Transverse colon (tissue), 4 donors: Measurements from ENCODE around the gene UEVLD. TPM values are rescaled to one million over a fixed set of nuclear protein-coding genes. Genes with fewer than 3 reads are reported as not detected.

ENCODE experiments used
- DNase-seq: peaks from one replicate; pipeline ENCODE4 v3.0.0-alpha.2; 2019
- H3K27ac ChIP-seq, 4 donors: fragments of 200-600 bp; sonication (generic); 2 replicates each; pipeline ENCODE4 v1.5.1; 2016 to 2018; ENCODE audit warnings: inconsistent platforms in 4 of 4
- H3K27me3 ChIP-seq: fragments of 200-600 bp; sonication (generic); 2 replicates; pipeline ENCODE4 v1.5.1; 2017; ENCODE audit warnings: inconsistent platforms
- H3K36me3 ChIP-seq, 4 donors: fragments of 200-600 bp; sonication (generic); 2 replicates each; pipeline ENCODE4 v1.5.1; 2017 to 2019; ENCODE audit warnings: inconsistent platforms in 4 of 4
- H3K4me1 ChIP-seq, 4 donors: fragments of 200-600 bp; sonication (generic); 2 replicates each; pipeline ENCODE4 v1.5.1; 2017 to 2020; ENCODE audit warnings: inconsistent platforms in 4 of 4
- H3K4me3 ChIP-seq, 4 donors: fragments of 200-600 bp; sonication (generic); 1 replicate in 1 of 4; 2 replicates in 3 of 4; pipeline versions ENCODE4 v1.5.1 to v1.6.1; 2017 to 2019; ENCODE audit warnings: inconsistent platforms in 4 of 4
- H3K9me3 ChIP-seq, 2 donors: fragments of 200-600 bp; sonication (generic); 2 replicates each; pipeline ENCODE4 v1.5.1; 2017 to 2019; ENCODE audit warnings: inconsistent platforms in 2 of 2
- CTCF ChIP-seq, 5 experiments: fragments of 200-600 bp in 3 of 5; fragments of 450-650 bp in 2 of 5; sonication (generic) in 3 of 5; IDR thresholded peaks; 1 replicate in 2 of 5; 2 replicates in 3 of 5; pipeline ENCODE4 v1.5.1; 2016 to 2017; ENCODE audit warnings: antibody characterized with exemption in 5 of 5, inconsistent platforms in 3 of 5, mild to moderate bottlenecking in 2 of 5, moderate library complexity in 1 of 5
- EP300 ChIP-seq: sonication (generic); formaldehyde crosslinking; IDR thresholded peaks from one replicate; pipeline ENCODE4 v1.6.1; 2017; ENCODE audit warnings: antibody characterized with exemption, low read depth
- POLR2A ChIP-seq: fragments of 450-650 bp; IDR thresholded peaks from one replicate; pipeline ENCODE4 v1.6.1; 2016; ENCODE audit warnings: antibody characterized with exemption, mild to moderate bottlenecking, moderate library complexity
- POLR2AphosphoS5 ChIP-seq, 3 donors: sonication (generic); formaldehyde crosslinking; IDR thresholded peaks; one replicate each; pipeline ENCODE4 v1.6.1; 2016; ENCODE audit warnings: antibody characterized with exemption in 3 of 3
- WGBS, 2 donors: methylation state at CpG; one replicate each; pipeline ENCODE4 v1.1.5; 2018; ENCODE audit warnings: low coverage in 1 of 2; 5-methylcytosine and 5-hydroxymethylcytosine counted together
- in situ Hi-C, 4 donors: fragments of 200-750 bp; cut with MboI; loops; one replicate each; pipeline versions ENCODE4 v1.15.0 to v1.15.1; 2017; ENCODE audit warnings: low sequenced_read_pairs in 3 of 4, low pct_ligation_motif_present in 1 of 4, low pct_unique_long_range_greater_than_20kb in 1 of 4
- intact Hi-C: fragments of 100-400 bp; cut with DNase I; formaldehyde crosslinking; loops from one replicate; pipeline ENCODE4 v1.15.1; 2023; ENCODE audit warnings: low total_unique reads
- total RNA-seq, 4 donors: library from RNA; depleted of rRNA; stranded (reverse); fragments of >200 nt; gene quantifications; one replicate each; pipeline ENCODE4 v1.1.0, GENCODE V29; 2016

Gene UEVLD
- total RNA-seq, 4 donors from 2014 or later: 11.2 to 40.3 (median 25.3) TPM

GRCh38 chr11:18611196-18611595 lies 22.7 kb upstream of the UEVLD start:
- no peaks in the 10 kb centered on the region for H3K9me3 ChIP-seq
- TF ChIP-seq POLR2AphosphoS5 (IDR thresholded peaks at IDR 0.05) (no peak), CTCF (IDR thresholded peaks at IDR 0.05) (no peak), POLR2A (no peak), EP300 (no peak)
- intact Hi-C loops (no loop called here), in situ Hi-C loops (no loop called here)
- no peaks in the 10 kb centered on the region for H3K27me3 ChIP-seq
- H3K4me3 ChIP-seq: no peak overlapping the region
- H3K27ac ChIP-seq: no peak overlapping the region
- H3K36me3 ChIP-seq: peaks cover 0 to 70% (median 18%) of the 10 kb centered on the region in 4 donors
- no peaks in the 10 kb centered on the region for H3K4me1 ChIP-seq
- DNase-seq: no peak
- 92 to 95% methylated on average over 2 of the region's 2 CpGs for WGBS, 2 donors

- DNase-seq: no peak
- H3K27ac ChIP-seq: no peak overlapping the region
- peaks cover 0 to 47% (median 12%) of the 10 kb centered on the region in 4 donors for H3K36me3 ChIP-seq
- intact Hi-C loops (no loop called here), in situ Hi-C loops (no loop called here)
- 55 to 65% methylated on average over 3 of the region's 3 CpGs for WGBS, 2 donors
- H3K27me3 ChIP-seq: no peaks in the 10 kb centered on the region
- H3K4me3 ChIP-seq: no peak overlapping the region
- H3K9me3 ChIP-seq: no peaks in the 10 kb centered on the region
- TF ChIP-seq CTCF (IDR thresholded peaks at IDR 0.05) (no peak), POLR2A (no peak), EP300 (no peak), POLR2AphosphoS5 (IDR thresholded peaks at IDR 0.05) (no peak)
- no peaks in the 10 kb centered on the region for H3K4me1 ChIP-seq
Observed at GRCh38 chr11:18608376-18608775, 19.8 kb upstream of the UEVLD start.

- no peak overlapping the region for H3K27ac ChIP-seq
Observed at GRCh38 chr11:18600915-18601569, 12.5 kb upstream of the UEVLD start.

GRCh38 chr11:18599739-18600230 lies 11.3 kb upstream of the UEVLD start, which contains the start of gene MISFA:
TSS of gene MISFA (plus strand) at chr11:18599789. CDS start at chr11:18599929, 140 bp downstream.
- no peak for DNase-seq
- in situ Hi-C loops: no loop called here
- Histone ChIP-seq H3K27me3 (no peaks in the 10 kb centered on the region), H3K27ac (no peak within 1 kb of the TSS), H3K36me3 (no peaks in the 10 kb centered on the region), H3K9me3 (no peaks in the 10 kb centered on the region), H3K4me1 (no peaks in the 10 kb centered on the region), H3K4me3 (no peak within 1 kb of the TSS)
- intact Hi-C loops: no loop called here
- TF ChIP-seq EP300 (no peak), POLR2A (no peak), CTCF (IDR thresholded peaks at IDR 0.05) (no peak), POLR2AphosphoS5 (IDR thresholded peaks at IDR 0.05) (no peak)
- WGBS, 2 donors: 86 to 91% methylated on average over 5 to 7 of the region's 7 CpGs

More at GRCh38 chr11:18600915-18601569, 12.5 kb upstream of the UEVLD start:
- Histone ChIP-seq H3K36me3 (no peaks in the 10 kb centered on the region), H3K4me3 (no peak overlapping the region), H3K27me3 (no peaks in the 10 kb centered on the region), H3K4me1 (no peaks in the 10 kb centered on the region), H3K9me3 (no peaks in the 10 kb centered on the region)
- TF ChIP-seq POLR2A: no peak
- no peak for TF ChIP-seq POLR2AphosphoS5 (IDR thresholded peaks at IDR 0.05)
- no peak for TF ChIP-seq CTCF (IDR thresholded peaks at IDR 0.05)
- no peak for TF ChIP-seq EP300
- intact Hi-C loops (no loop called here), in situ Hi-C loops (no loop called here)
- DNase-seq: no peak
- 92 to 100% methylated on average over 1 to 4 of the region's 4 CpGs for WGBS, 2 donors
